NB4 (cell line): ENCODE data around the gene ERCC1.

Source experiments
- CTCF ChIP-seq: IDR thresholded peaks from one replicate; pipeline ENCODE4 v1.5.1; 2012; ENCODE audit warnings: low read depth, low read length
- MAX ChIP-seq: IDR thresholded peaks from 2 replicates; pipeline ENCODE4 v1.6.1; 2011; ENCODE audit warnings: low read depth, low read length
- MYC ChIP-seq: IDR thresholded peaks from 2 replicates; pipeline ENCODE4 v1.6.1; 2011; ENCODE audit warnings: low read depth, low read length
- POLR2A ChIP-seq: IDR thresholded peaks from 2 replicates; pipeline ENCODE4 v1.6.1; 2011; ENCODE audit warnings: mild to moderate bottlenecking; ENCODE audit not compliant: insufficient read length; ENCODE audit errors: extremely low read depth

- TF ChIP-seq MAX (no peak), POLR2A (no peak), CTCF (no peak), MYC (no peak)
These were observed 15.5 kb upstream of the ERCC1 start for GRCh38 chr19:45439190-45439568.
